Stimulated activated naive B cell treated with anti-CD40 and anti-IgM and Interleukin-4, amounts not matched to agents 10 μg/mL and 1 μg/mL and 100 μg/mL, for 72 hours (primary cell): ENCODE results near the gene KAZN.

Experiments
- ATAC-seq, 2 donors: fragments of 150-1000 bp; cut with Tn5 transposase; replicated peaks; 2 replicates each; pipeline ENCODE4 v1.10.0; 2021; ENCODE audit warnings: moderate library complexity in 1 of 2
- DNase-seq: peaks from one replicate; pipeline ENCODE4 v3.0.0; 2021
- H3K27ac Mint-ChIP-seq: one replicate; pipeline ENCODE4 v1.8.0; 2022; ENCODE audit warnings: mild to moderate bottlenecking, mixed read lengths
- H3K27me3 Mint-ChIP-seq, 2 donors: one replicate each; pipeline ENCODE4 v1.8.0; 2022; ENCODE audit warnings: mixed read lengths in 2 of 2
- H3K36me3 Mint-ChIP-seq, 2 donors: one replicate each; pipeline ENCODE4 v1.8.0; 2022; ENCODE audit warnings: mixed read lengths in 2 of 2, mild to moderate bottlenecking in 1 of 2
- H3K4me1 Mint-ChIP-seq, 2 donors: one replicate each; pipeline ENCODE4 v1.8.0; 2022; ENCODE audit warnings: mixed read lengths in 2 of 2, mild to moderate bottlenecking in 1 of 2
- H3K4me3 Mint-ChIP-seq, 2 donors: one replicate each; pipeline ENCODE4 v1.8.0; 2022; ENCODE audit warnings: mild to moderate bottlenecking in 2 of 2, mixed read lengths in 2 of 2, moderate library complexity in 1 of 2
- H3K9me3 Mint-ChIP-seq, 2 donors: one replicate each; pipeline ENCODE4 v1.8.0; 2022; ENCODE audit warnings: mixed read lengths in 2 of 2, mild to moderate bottlenecking in 1 of 2

The KAZN gene

GRCh38 chr1:15148941-15149340, 550.5 kb downstream of the KAZN start:
- ATAC-seq (no peak), DNase-seq (no peak)
- Mint-ChIP-seq H3K9me3 (peaks cover 0 to 4% of the 10 kb centered on the region in 2 donors), H3K4me1 (peaks cover 6 to 13% of the 10 kb centered on the region in 2 donors), H3K27ac (no peak overlapping the region), H3K36me3 (no peaks in the 10 kb centered on the region), H3K27me3 (peaks cover 42 to 48% of the 10 kb centered on the region in 2 donors), H3K4me3 (no peak overlapping the region)

DNA sequence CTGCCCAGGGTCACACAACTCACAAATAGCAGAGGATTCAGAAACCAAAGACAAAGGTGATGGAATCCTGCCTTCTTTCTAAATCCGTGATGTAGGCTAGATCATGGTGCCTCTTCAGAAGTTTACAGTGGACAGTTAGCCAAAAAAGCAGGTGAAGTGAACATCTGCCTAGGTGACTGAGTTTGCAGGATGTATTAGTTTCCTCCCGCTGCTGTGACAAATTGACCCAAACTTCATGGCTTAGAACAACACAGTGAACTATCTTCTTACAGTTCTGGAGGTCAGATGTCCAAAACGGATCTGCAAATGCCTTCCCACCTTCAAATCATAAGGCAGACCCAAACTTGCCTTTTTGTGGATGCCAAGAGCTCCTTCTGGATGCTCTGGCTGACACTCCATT, 551.9 kb downstream of the KAZN start:
- Mint-ChIP-seq H3K4me3 (no peak overlapping the region), H3K36me3 (no peaks in the 10 kb centered on the region), H3K4me1 (peaks cover 9 to 23% of the 10 kb centered on the region in 2 donors), H3K9me3 (peaks cover 0 to 4% of the 10 kb centered on the region in 2 donors), H3K27me3 (peaks cover 48 to 57% of the 10 kb centered on the region in 2 donors), H3K27ac (no peak overlapping the region)
- DNase-seq (no peak), ATAC-seq (no peak)

GRCh38 chr1:15151377-15151806, 552.9 kb downstream of the KAZN start:
- H3K4me1 Mint-ChIP-seq, result peaks cover 14 to 33% of the 10 kb centered on the region in 2 donors
- H3K27ac Mint-ChIP-seq, result no peak overlapping the region
- no peak for ATAC-seq
- DNase-seq, result no peak
- H3K27me3 Mint-ChIP-seq, result peaks cover 54 to 65% of the 10 kb centered on the region in 2 donors
- H3K4me3 Mint-ChIP-seq, result no peak overlapping the region
- H3K9me3 Mint-ChIP-seq, result peaks cover 0 to 4% of the 10 kb centered on the region in 2 donors
- no peaks in the 10 kb centered on the region for H3K36me3 Mint-ChIP-seq

DNA sequence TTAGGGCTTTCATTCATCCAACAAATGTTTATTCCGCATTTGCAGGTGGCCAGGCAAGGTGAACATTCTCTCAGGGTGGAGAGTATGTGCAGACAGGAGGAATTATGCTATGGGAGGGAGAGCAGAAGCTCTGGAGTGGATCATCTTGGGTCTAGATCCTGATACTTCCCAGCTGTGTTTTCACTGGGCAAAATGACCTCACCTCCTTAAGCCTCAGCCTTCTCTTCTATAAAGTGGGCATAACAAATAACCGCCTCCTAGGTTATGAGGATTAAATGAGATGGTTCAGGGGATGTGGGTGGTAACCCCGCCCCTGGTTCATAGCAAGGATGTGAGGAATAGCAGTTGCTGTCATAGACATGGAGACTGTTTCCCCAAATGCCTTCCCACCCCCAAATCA, 553.4 kb downstream of the KAZN start:
- Mint-ChIP-seq H3K27ac (no peak overlapping the region), H3K36me3 (no peaks in the 10 kb centered on the region), H3K27me3 (peaks cover 55 to 65% of the 10 kb centered on the region in 2 donors), H3K9me3 (peaks cover 0 to 4% of the 10 kb centered on the region in 2 donors), H3K4me3 (no peak overlapping the region), H3K4me1 (peaks cover 14 to 38% of the 10 kb centered on the region in 2 donors)
- DNase-seq (no peak), ATAC-seq (no peak)

DNA sequence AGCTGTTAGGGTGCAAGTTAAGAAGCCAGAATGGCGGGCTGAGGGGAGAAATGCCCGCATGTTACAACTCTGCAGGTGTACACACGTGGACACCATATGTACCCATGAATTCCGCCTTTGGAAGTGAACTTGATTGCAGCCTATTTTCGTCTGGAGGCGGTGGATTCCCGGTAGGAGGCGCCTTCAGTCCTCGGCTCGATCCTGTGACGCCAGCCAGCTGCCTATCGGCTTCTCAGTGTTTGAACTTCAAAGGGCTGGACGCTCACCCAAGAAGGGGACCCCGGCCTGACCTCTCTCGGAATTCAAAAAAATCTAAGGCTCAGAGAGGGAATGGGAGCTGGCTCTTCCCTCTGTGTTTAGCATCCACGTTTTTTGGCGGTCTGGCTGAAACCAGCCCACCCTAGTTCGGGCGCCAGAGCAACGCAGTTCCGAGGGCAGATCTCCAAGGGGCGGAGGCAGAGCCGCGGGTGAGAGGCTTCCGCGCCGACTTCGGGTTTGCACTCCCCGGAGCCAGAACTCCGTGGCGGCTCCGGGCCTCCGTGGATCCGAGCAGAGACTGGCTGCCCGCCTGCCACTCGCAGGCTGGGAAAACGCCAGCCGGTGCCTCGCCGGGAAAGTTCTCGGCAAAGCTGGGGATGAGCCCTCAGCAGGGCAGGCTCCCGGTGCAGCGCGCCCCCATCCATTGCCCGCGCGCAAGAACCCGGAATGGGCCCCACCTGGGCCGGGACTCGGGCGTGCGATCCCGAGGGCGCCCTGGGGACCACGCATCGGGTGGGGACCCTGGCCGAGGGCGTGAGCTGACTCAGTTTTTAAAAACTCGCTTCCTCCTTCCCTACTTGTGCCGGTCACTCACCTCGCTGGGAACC, 554.1 kb downstream of the KAZN start:
- DNase-seq (no peak), ATAC-seq (no peak)
- Mint-ChIP-seq H3K27ac (no peak overlapping the region), H3K36me3 (no peaks in the 10 kb centered on the region), H3K4me1 (peaks cover 14 to 40% of the 10 kb centered on the region in 2 donors), H3K4me3 (peak overlapping the region; percentile 44), H3K27me3 (peaks cover 58 to 65% of the 10 kb centered on the region in 2 donors), H3K9me3 (peaks cover 0 to 4% of the 10 kb centered on the region in 2 donors)

- no peak for ATAC-seq
- peaks cover 52 to 57% of the 10 kb centered on the region in 2 donors for H3K27me3 Mint-ChIP-seq
Measured at GRCh38 chr1:15153184-15153841, 554.8 kb downstream of the KAZN start, which contains the start of gene TMEM51. TMEM51 (plus strand) TSS chr1:15153747; CDS start chr1:15215088, 61,341 bp downstream.

GRCh38 chr1:15153842-15154479, 555.5 kb downstream of the KAZN start:
- H3K27me3 Mint-ChIP-seq, result peaks cover 47 to 54% of the 10 kb centered on the region in 2 donors
- H3K4me3 Mint-ChIP-seq, result peak overlapping the region; percentile 6 to 56
- H3K36me3 Mint-ChIP-seq, result no peaks in the 10 kb centered on the region
- H3K27ac Mint-ChIP-seq, result no peak overlapping the region
- H3K9me3 Mint-ChIP-seq, result peaks cover 0 to 4% of the 10 kb centered on the region in 2 donors
- peaks cover 14 to 40% of the 10 kb centered on the region in 2 donors for H3K4me1 Mint-ChIP-seq
- DNase-seq (peak; percentile 12), ATAC-seq (peak in 1 of 2 donors; percentile 33)

More at GRCh38 chr1:15153184-15153841, 554.8 kb downstream of the KAZN start, which contains the start of gene TMEM51:
- H3K36me3 Mint-ChIP-seq, result no peaks in the 10 kb centered on the region
- peak within 1 kb of the TSS; percentile 44 to 56 for H3K4me3 Mint-ChIP-seq
- peaks cover 14 to 40% of the 10 kb centered on the region in 2 donors for H3K4me1 Mint-ChIP-seq
- DNase-seq, result no peak
- peaks cover 0 to 4% of the 10 kb centered on the region in 2 donors for H3K9me3 Mint-ChIP-seq
- no peak within 1 kb of the TSS for H3K27ac Mint-ChIP-seq

GRCh38 chr1:15154480-15155036, 556.1 kb downstream of the KAZN start:
- DNase-seq, result no peak
- Mint-ChIP-seq H3K4me3 (peak overlapping the region; percentile 6 to 56), H3K27ac (no peak overlapping the region), H3K27me3 (peaks cover 43 to 52% of the 10 kb centered on the region in 2 donors), H3K4me1 (peaks cover 14 to 40% of the 10 kb centered on the region in 2 donors), H3K9me3 (peaks cover 0 to 4% of the 10 kb centered on the region in 2 donors), H3K36me3 (no peaks in the 10 kb centered on the region)
- ATAC-seq, result peak in 1 of 2 donors; percentile 33

DNA sequence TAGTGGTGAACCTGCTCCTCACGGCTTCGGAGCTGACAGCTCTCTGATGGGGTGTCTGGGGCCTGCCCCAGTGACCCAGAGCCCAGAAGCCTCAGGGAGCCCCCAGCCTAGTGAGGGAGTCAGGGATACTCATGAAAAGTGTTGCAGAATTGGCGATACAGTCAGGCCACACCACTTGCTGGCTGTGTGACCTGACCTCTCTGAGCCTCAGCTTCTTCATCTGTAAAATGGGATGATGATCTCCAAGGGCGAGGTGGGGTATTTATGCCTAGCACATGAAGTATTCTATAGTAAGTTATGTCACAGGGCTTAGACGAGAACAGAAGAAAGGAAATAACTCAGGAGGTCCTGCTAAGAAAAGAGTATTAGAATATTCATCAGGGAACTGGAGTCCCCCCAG, 556.7 kb downstream of the KAZN start:
- peaks cover 40 to 52% of the 10 kb centered on the region in 2 donors for H3K27me3 Mint-ChIP-seq

DNA sequence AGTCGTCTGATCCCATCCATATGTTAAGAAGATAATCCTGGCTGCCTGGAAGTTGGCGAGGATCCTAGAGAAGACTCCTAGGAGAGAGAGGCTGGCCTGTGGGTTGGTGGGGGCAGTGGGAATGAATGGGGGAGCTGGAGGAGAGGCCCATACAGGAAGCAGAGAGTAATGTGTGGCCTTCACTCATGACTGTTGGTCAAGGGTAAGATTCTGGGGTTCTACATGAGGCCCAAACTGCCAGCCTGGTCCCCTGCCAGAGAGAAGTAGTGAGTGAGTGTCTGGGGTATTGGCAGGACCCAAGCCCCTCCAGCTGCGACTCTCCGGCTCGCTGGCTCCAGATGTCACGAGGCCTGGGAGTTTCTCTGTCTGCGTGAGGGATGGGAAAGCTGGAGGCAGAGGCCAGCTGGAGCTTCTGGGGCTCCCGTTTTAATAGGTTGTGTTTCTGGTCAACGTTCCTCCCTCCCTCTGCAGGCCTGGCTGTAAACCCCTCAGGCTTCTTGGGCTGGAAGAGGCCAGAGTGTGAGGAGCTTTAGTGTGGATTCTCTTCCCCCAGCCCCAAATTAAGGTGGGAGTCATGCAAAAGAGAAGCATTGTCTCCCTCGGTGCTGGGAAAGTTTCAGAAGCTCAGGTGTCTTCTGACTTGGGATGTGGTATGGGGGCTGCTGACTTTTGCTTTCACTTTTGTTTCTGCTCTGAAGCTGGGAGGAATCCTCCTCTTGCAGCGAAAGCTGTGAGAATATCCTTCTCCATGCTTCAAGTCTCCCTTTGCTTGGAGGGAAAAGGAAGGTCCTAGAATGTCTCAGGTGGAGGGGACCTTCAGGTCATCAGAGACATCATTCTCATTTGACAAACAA, 557.6 kb downstream of the KAZN start:
- H3K27ac Mint-ChIP-seq, result no peak overlapping the region
- ATAC-seq, result no peak
- no peak overlapping the region for H3K4me3 Mint-ChIP-seq

More for the DNA sequence above, 556.7 kb downstream of the KAZN start:
- peaks cover 0 to 4% of the 10 kb centered on the region in 2 donors for H3K9me3 Mint-ChIP-seq
- no peak for DNase-seq
- H3K4me3 Mint-ChIP-seq, result no peak overlapping the region
- H3K36me3 Mint-ChIP-seq, result no peaks in the 10 kb centered on the region
- no peak overlapping the region for H3K27ac Mint-ChIP-seq
- peaks cover 14 to 40% of the 10 kb centered on the region in 2 donors for H3K4me1 Mint-ChIP-seq
- ATAC-seq, result no peak

GRCh38 chr1:15156807-15157380, 558.4 kb downstream of the KAZN start:
- no peaks in the 10 kb centered on the region for H3K36me3 Mint-ChIP-seq
- H3K27me3 Mint-ChIP-seq, result peaks cover 33 to 36% of the 10 kb centered on the region in 2 donors
- ATAC-seq (no peak), DNase-seq (no peak)
- no peak overlapping the region for H3K4me3 Mint-ChIP-seq
- H3K9me3 Mint-ChIP-seq, result no peaks in the 10 kb centered on the region
- H3K27ac Mint-ChIP-seq, result no peak overlapping the region
- peaks cover 14 to 40% of the 10 kb centered on the region in 2 donors for H3K4me1 Mint-ChIP-seq

More for the DNA sequence above, 557.6 kb downstream of the KAZN start:
- H3K4me1 Mint-ChIP-seq, result peaks cover 14 to 40% of the 10 kb centered on the region in 2 donors
- no peaks in the 10 kb centered on the region for H3K36me3 Mint-ChIP-seq
- no peaks in the 10 kb centered on the region for H3K9me3 Mint-ChIP-seq
- DNase-seq, result no peak
- H3K27me3 Mint-ChIP-seq, result peaks cover 34 to 44% of the 10 kb centered on the region in 2 donors

DNA sequence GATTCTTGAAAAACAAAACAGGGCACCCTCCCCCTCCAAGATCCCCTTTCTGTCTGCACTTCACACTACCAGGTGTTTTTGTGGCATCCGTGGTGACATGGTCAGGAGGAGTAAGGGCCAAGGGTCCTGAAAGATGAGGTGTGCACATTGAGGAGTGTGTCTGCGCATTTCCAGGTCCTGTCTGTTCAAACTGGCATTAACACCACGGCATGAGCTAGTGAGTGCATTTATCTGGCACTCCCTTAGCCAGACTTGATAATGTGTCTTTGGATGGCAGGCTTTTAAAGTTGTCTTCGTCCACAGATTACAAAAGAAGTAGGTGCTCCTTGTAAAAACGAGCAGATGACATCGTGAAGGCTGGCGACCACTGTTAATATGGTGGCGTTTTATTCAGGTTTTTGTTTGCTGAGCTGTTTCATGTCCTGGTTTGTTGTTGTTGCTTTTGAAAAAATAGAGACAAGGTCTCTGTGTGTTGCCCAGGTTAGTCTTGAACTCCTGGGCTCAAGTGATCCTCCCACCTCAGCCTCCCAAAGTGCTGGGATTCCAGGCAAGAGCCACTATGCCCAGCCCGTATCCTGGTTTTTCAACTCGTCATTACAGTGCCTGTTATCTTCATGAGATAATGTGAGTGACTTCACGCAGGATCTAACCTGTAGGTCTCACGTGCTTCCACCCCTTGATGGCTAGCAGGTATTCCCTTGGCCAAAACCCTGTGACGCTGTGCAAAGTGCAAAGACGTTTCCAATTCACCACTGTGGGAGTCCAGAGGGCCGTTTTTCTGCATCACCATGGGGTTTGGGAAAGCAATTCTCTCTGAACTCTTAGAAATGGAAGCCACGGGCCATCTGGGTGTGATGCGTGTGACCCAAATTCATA, 559.3 kb downstream of the KAZN start:
- Mint-ChIP-seq H3K9me3 (no peaks in the 10 kb centered on the region), H3K36me3 (no peaks in the 10 kb centered on the region), H3K4me3 (no peak overlapping the region), H3K27me3 (peaks cover 25 to 28% of the 10 kb centered on the region in 2 donors), H3K27ac (no peak overlapping the region), H3K4me1 (peaks cover 11 to 33% of the 10 kb centered on the region in 2 donors)
- no peak for DNase-seq
- no peak for ATAC-seq
